ENCODE measurements around the gene CAMK2A. TPM values are rescaled to one million over a fixed set of nuclear protein-coding genes. Genes with fewer than 3 reads are reported as not detected.

The CAMK2A gene
- total and polyA plus RNA-seq, 2 experiments from 2014 or later, result 0.43 TPM; not detected in 1

DNA sequence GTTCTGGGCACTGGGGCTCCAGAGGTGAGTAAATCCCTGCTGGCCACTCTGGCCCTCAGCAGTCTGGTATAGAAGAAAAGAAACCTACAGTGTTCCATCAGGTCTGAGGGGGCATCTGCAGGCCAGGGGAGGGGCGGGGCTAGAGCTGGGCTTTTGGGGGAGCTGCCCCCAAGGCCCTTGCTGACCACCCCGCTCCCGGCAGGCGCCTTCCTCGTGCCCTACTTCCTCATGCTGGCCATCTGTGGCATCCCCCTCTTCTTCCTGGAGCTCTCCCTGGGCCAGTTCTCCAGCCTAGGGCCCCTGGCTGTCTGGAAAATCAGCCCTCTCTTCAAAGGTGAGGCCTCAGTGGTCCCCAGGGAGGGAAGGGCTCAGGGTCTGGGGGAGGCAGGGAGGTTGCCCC, 93.1 kb downstream of the CAMK2A start:
- 63 to 64% methylated on average over 4 to 5 of the region's 5 CpGs for WGBS, 2 experiments (ENCODE audit: low coverage in 1 of 2, low lambda C conversion rate in 2 of 2, missing lambda C conversion rate in 2 of 2)
- no peak for TF ChIP-seq EZH2 (IDR thresholded peaks at IDR 0.05; ENCODE audit: insufficient read depth, poor library complexity, severe bottlenecking)
- no peak for TF ChIP-seq EZH2phosphoT487 (IDR thresholded peaks at IDR 0.05; ENCODE audit: insufficient read depth, low read depth)
- Histone ChIP-seq H3K4me2 (ENCODE audit: unreplicated experiment) (no peak overlapping the region), H3K79me2 (ENCODE audit: insufficient read depth) (no peaks in the 10 kb centered on the region), H3K4me3 (no peak overlapping the region), H3K27ac (no peak overlapping the region), H3K9ac (no peak overlapping the region), H3K4me1 (ENCODE audit: insufficient read depth) (no peaks in the 10 kb centered on the region), H3K27me3 (replicated peaks; ENCODE audit: insufficient read depth) (peaks cover 7% of the 10 kb centered on the region), H3K9me3 (ENCODE audit: low read depth) (no peaks in the 10 kb centered on the region), H4K20me1 (ENCODE audit: insufficient read depth) (no peaks in the 10 kb centered on the region), H2AFZ (no peak overlapping the region), H3K36me3 (ENCODE audit: low read depth) (no peaks in the 10 kb centered on the region), H3F3A (ENCODE audit: insufficient read depth) (no peaks in the 10 kb centered on the region), H3K9me2 (ENCODE audit: insufficient read depth) (no peaks in the 10 kb centered on the region)
- in situ Hi-C loops (cut with MboI), result no loop called here
- no peak for DNase-seq

- H3K27me3 ChIP-seq (replicated peaks; ENCODE audit: insufficient read depth), result peaks cover 11% of the 10 kb centered on the region
Observed at GRCh38 chr5:150195736-150196485, 93.7 kb downstream of the CAMK2A start.

DNA sequence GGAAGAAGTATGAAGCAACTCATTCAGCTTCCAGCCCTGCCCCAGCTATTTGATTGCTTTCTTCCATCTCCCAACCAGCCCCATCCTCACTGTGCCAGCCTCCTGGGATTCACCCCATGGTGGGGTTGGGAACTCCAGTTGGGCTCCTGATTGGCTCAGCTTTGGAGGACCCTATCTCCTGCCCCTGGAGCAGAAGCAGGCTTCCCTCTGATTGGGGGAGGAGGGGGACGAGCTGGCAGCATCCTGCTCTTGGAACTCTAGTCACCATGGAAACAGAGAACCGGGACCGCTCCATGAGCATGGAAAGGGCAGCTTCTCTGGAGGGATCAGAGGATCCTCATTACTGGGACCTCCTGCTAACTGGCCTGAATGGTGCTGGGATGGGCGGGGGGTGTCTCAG, 97.1 kb downstream of the CAMK2A start:
- H3F3A ChIP-seq (ENCODE audit: insufficient read depth), result no peaks in the 10 kb centered on the region

More at GRCh38 chr5:150195736-150196485, 93.7 kb downstream of the CAMK2A start:
- no peaks in the 10 kb centered on the region for H3K79me2 ChIP-seq (ENCODE audit: insufficient read depth)
- in situ Hi-C loops (cut with MboI), result no loop called here
- no peak overlapping the region for H3K4me3 ChIP-seq
- no peak overlapping the region for H3K9ac ChIP-seq
- no peak overlapping the region for H3K27ac ChIP-seq
- H3F3A ChIP-seq (ENCODE audit: insufficient read depth), result no peaks in the 10 kb centered on the region
- no peaks in the 10 kb centered on the region for H3K9me2 ChIP-seq (ENCODE audit: insufficient read depth)
- H3K4me2 ChIP-seq (ENCODE audit: unreplicated experiment), result no peak overlapping the region
- WGBS, 2 experiments (ENCODE audit: low coverage in 1 of 2, low lambda C conversion rate in 2 of 2, missing lambda C conversion rate in 2 of 2), result 63 to 70% methylated on average over 9 of the region's 9 CpGs
- H3K9me3 ChIP-seq (ENCODE audit: low read depth), result no peaks in the 10 kb centered on the region
- H3K36me3 ChIP-seq (ENCODE audit: low read depth), result no peaks in the 10 kb centered on the region
- no peaks in the 10 kb centered on the region for H3K4me1 ChIP-seq (ENCODE audit: insufficient read depth)
- DNase-seq, result no peak
- no peaks in the 10 kb centered on the region for H4K20me1 ChIP-seq (ENCODE audit: insufficient read depth)
- TF ChIP-seq EZH2phosphoT487 (IDR thresholded peaks at IDR 0.05; ENCODE audit: insufficient read depth, low read depth) (no peak), EZH2 (IDR thresholded peaks at IDR 0.05; ENCODE audit: insufficient read depth, poor library complexity, severe bottlenecking) (no peak)
- no peak overlapping the region for H2AFZ ChIP-seq

GRCh38 chr5:150190987-150191386, 98.6 kb downstream of the CAMK2A start:
- Histone ChIP-seq H3K27me3 (replicated peaks; ENCODE audit: insufficient read depth) (peaks cover 39% of the 10 kb centered on the region), H3K4me3 (no peak overlapping the region), H3F3A (ENCODE audit: insufficient read depth) (no peaks in the 10 kb centered on the region), H3K4me2 (ENCODE audit: unreplicated experiment) (no peak overlapping the region), H3K9ac (no peak overlapping the region), H3K4me1 (ENCODE audit: insufficient read depth) (no peaks in the 10 kb centered on the region), H4K20me1 (ENCODE audit: insufficient read depth) (no peaks in the 10 kb centered on the region), H3K79me2 (ENCODE audit: insufficient read depth) (no peaks in the 10 kb centered on the region), H2AFZ (no peak overlapping the region), H3K9me2 (ENCODE audit: insufficient read depth) (no peaks in the 10 kb centered on the region), H3K27ac (no peak overlapping the region), H3K9me3 (ENCODE audit: low read depth) (no peaks in the 10 kb centered on the region), H3K36me3 (ENCODE audit: low read depth) (no peaks in the 10 kb centered on the region)
- in situ Hi-C loops (cut with MboI), result no loop called here
- no peak for DNase-seq
- TF ChIP-seq EZH2phosphoT487 (IDR thresholded peaks at IDR 0.05; ENCODE audit: insufficient read depth, low read depth), result no peak
- no peak for TF ChIP-seq EZH2 (IDR thresholded peaks at IDR 0.05; ENCODE audit: insufficient read depth, poor library complexity, severe bottlenecking)
- WGBS, 2 experiments (ENCODE audit: low coverage in 1 of 2, low lambda C conversion rate in 2 of 2, missing lambda C conversion rate in 2 of 2), result 40 to 50% methylated on average over 2 of the region's 2 CpGs

More for the DNA sequence above, 97.1 kb downstream of the CAMK2A start:
- DNase-seq, result no peak
- Histone ChIP-seq H3K27me3 (replicated peaks; ENCODE audit: insufficient read depth) (peaks cover 39% of the 10 kb centered on the region), H3K9me2 (ENCODE audit: insufficient read depth) (no peaks in the 10 kb centered on the region), H3K4me3 (no peak overlapping the region), H3K79me2 (ENCODE audit: insufficient read depth) (no peaks in the 10 kb centered on the region), H3K4me1 (ENCODE audit: insufficient read depth) (no peaks in the 10 kb centered on the region), H3K36me3 (ENCODE audit: low read depth) (no peaks in the 10 kb centered on the region), H3K27ac (no peak overlapping the region), H4K20me1 (ENCODE audit: insufficient read depth) (no peaks in the 10 kb centered on the region), H3K9me3 (ENCODE audit: low read depth) (no peaks in the 10 kb centered on the region), H2AFZ (no peak overlapping the region), H3K4me2 (ENCODE audit: unreplicated experiment) (no peak overlapping the region), H3K9ac (no peak overlapping the region)
- in situ Hi-C loops (cut with MboI), result no loop called here
- TF ChIP-seq EZH2 (IDR thresholded peaks at IDR 0.05; ENCODE audit: insufficient read depth, poor library complexity, severe bottlenecking) (no peak), EZH2phosphoT487 (IDR thresholded peaks at IDR 0.05; ENCODE audit: insufficient read depth, low read depth) (no peak)
- WGBS, 2 experiments (ENCODE audit: low coverage in 1 of 2, low lambda C conversion rate in 2 of 2, missing lambda C conversion rate in 2 of 2), result 61 to 63% methylated on average over 4 of the region's 4 CpGs
